HepG2 (cell line): ENCODE measurements around the gene TMEM14A. TPM values are rescaled to one million over a fixed set of nuclear protein-coding genes. Genes with fewer than 3 reads are reported as not detected.

ENCODE experiments used
- CEBPG ChIP-seq: IDR thresholded peaks from 2 replicates; pipeline ENCODE4 v1.6.1; 2016
- ETS1 ChIP-seq: sonication (generic); formaldehyde crosslinking; IDR thresholded peaks from 2 replicates; pipeline ENCODE4 v1.4.0; 2020; ENCODE audit warnings: missing genetic modification reagents
- FOXM1 ChIP-seq: sonication (generic); formaldehyde crosslinking; IDR thresholded peaks from 2 replicates; pipeline ENCODE4 v1.5.0; 2020; ENCODE audit warnings: missing genetic modification reagents
- NR0B2 ChIP-seq: sonication (generic); formaldehyde crosslinking; IDR thresholded peaks from 2 replicates; pipeline ENCODE4 v1.4.0; 2020; ENCODE audit warnings: mild to moderate bottlenecking, missing genetic modification reagents
- REST ChIP-seq, 2 experiments: IDR thresholded peaks; 2 replicates each; pipeline ENCODE4 v1.6.1; 2011 to 2012; ENCODE audit warnings: low read length in 2 of 2, borderline replicate concordance in 1 of 2, low read depth in 1 of 2, mild to moderate bottlenecking in 1 of 2, moderate library complexity in 1 of 2
- SNAPC2 ChIP-seq: sonication (generic); formaldehyde crosslinking; IDR thresholded peaks from 2 replicates; pipeline ENCODE4 v1.8.1; 2022; ENCODE audit warnings: mild to moderate bottlenecking, missing genetic modification reagents
- SP2 ChIP-seq: sonication (generic); formaldehyde crosslinking; IDR thresholded peaks from 2 replicates; pipeline ENCODE4 v1.5.1; 2020; ENCODE audit warnings: mild to moderate bottlenecking, missing genetic modification reagents
- U2AF2 ChIP-seq: fragments of 200-400 bp; formaldehyde crosslinking; IDR thresholded peaks from 2 replicates; pipeline ENCODE4 v1.6.1; 2017; ENCODE audit warnings: low read depth, mild to moderate bottlenecking, low read length
- USF2 ChIP-seq, 2 experiments: sonication (generic) in 1 of 2; formaldehyde crosslinking in 1 of 2; IDR thresholded peaks; 2 replicates each; pipeline versions ENCODE4 v1.5.1 to v1.6.1; 2011 to 2020; ENCODE audit warnings: borderline replicate concordance in 1 of 2, low read depth in 1 of 2, low read length in 1 of 2, mild to moderate bottlenecking in 1 of 2, missing genetic modification reagents in 1 of 2, moderate library complexity in 1 of 2
- ZNF282 ChIP-seq: fragments of 450-650 bp; IDR thresholded peaks from 2 replicates; pipeline ENCODE4 v1.6.1; 2018; ENCODE audit not compliant: partially characterized antibody
- ZNF430 ChIP-seq: sonication (generic); formaldehyde crosslinking; IDR thresholded peaks from 2 replicates; pipeline ENCODE4 v1.9.0; 2021; ENCODE audit warnings: mild to moderate bottlenecking, missing genetic modification reagents
- ZNF724P ChIP-seq: sonication (generic); formaldehyde crosslinking; IDR thresholded peaks from 2 replicates; pipeline ENCODE4 v1.8.0; 2022; ENCODE audit warnings: missing genetic modification reagents, borderline replicate concordance
- ZNF770 ChIP-seq: sonication (generic); formaldehyde crosslinking; IDR thresholded peaks from 2 replicates; pipeline ENCODE4 v1.5.0; 2020; ENCODE audit warnings: mild to moderate bottlenecking, missing genetic modification reagents
- ZSCAN20 ChIP-seq: sonication (generic); formaldehyde crosslinking; IDR thresholded peaks from 2 replicates; pipeline ENCODE4 v1.4.0; 2020; ENCODE audit warnings: missing genetic modification reagents, mild to moderate bottlenecking, borderline replicate concordance
- polyA plus RNA-seq, 8 experiments: library from polyadenylated mRNA; depleted of rRNA in 3 of 8; stranded (reverse) in 7 of 8; unstranded in 1 of 8; fragments of >200 nt; fragmentation: Illumina TruSeq in 4 of 8; extraction: Trizol in 4 of 8; gene quantifications; 2 replicates each; pipeline versions ENCODE4 v1.2.1 to v1.2.3, GENCODE V29; 2011 to 2016; ENCODE audit warnings: low read depth in 4 of 8, missing spikeins in 1 of 8, mixed read lengths in 1 of 8; ENCODE audit not compliant: insufficient read depth in 1 of 8
- total RNA-seq, 5 experiments: library from RNA; depleted of rRNA; stranded (reverse); fragments of >200 nt; fragmentation: Illumina TruSeq; extraction: Trizol; gene quantifications; 2 replicates each; pipeline ENCODE4 v1.2.3, GENCODE V29; 2016; ENCODE audit warnings: low read depth in 1 of 5

The TMEM14A gene
- total and polyA plus RNA-seq, 2 of the 13 experiments (the other 11 are each of a cell fraction or from before 2014, with no cell fraction given), result 24.6 to 73.7 TPM

- TF ChIP-seq NR0B2 (peak; percentile 87), SP2 (no peak), SNAPC2 (CRISPR knock-in tag) (peak; percentile 29; the same call in 1 of the 2 replicates), ZNF282 (no peak), U2AF2 (no peak), USF2 (IDR thresholded peaks at IDR 0.05; ENCODE audit: low read depth, low read length) (no peak), USF2 (CRISPR knock-in tag; IDR thresholded peaks at IDR 0.05; ENCODE audit: borderline replicate concordance) (no peak), ZSCAN20 (CRISPR knock-in tag) (no peak), ETS1 (no peak), ZNF430 (CRISPR knock-in tag) (peak; percentile 60; the same call in 1 of the 2 replicates), REST (IDR thresholded peaks at IDR 0.05; ENCODE audit: borderline replicate concordance in 1 of 2, low read depth in 1 of 2, low read length in 2 of 2) (peak in 1 of 2 experiments; percentile 24; a peak in 1 of 4 replicates), CEBPG (peak; percentile 71), ZNF724P (CRISPR knock-in tag) (peak; percentile 80; the same call in 1 of the 2 replicates), ZNF770 (CRISPR knock-in tag) (peak; percentile 70), FOXM1 (0 out of 2 replicates have a peak, but pooled peaks have one; percentile 25)
Observed at GRCh38 chr6:52670502-52671409, at the start of gene TMEM14A (continued).
